DMS 273 (cell line): Measurements from ENCODE around the gene GCSH.

ENCODE experiments used
- DNase-seq: peaks from one replicate; lab custom pipeline; 2025; ENCODE audit not compliant: unreplicated experiment; lab: John Stamatoyannopoulos, UW

GCSH gene

GRCh38 chr16:81105946-81106345 lies 9.8 kb upstream of the GCSH start:
- DNase-seq: no peak

- no peak for DNase-seq
Measured at GRCh38 chr16:81101702-81102101, 5.5 kb upstream of the GCSH start.

GRCh38 chr16:81099958-81100357 lies 3.8 kb upstream of the GCSH start:
- DNase-seq: peak; percentile 25

- DNase-seq: no peak
Measured at GRCh38 chr16:81097230-81097629, 1.0 kb upstream of the GCSH start.

- no peak for DNase-seq
Measured at GRCh38 chr16:81096715-81097208, 567 bp upstream of the GCSH start.

- DNase-seq: no peak
Measured at GRCh38 chr16:81095653-81095952, 592 bp downstream of the GCSH start.

- peak; percentile 14 for DNase-seq
Measured at GRCh38 chr16:81094771-81095251, 1.4 kb downstream of the GCSH start.

- no peak for DNase-seq
Measured at GRCh38 chr16:81088836-81089235, 7.4 kb downstream of the GCSH start.

- DNase-seq: no peak
Measured at GRCh38 chr16:81081014-81081413, 15.2 kb downstream of the GCSH start.

- no peak for DNase-seq
Measured at GRCh38 chr16:81080233-81080632, 16.0 kb downstream of the GCSH start.

- peak; percentile 98 for DNase-seq
Measured at GRCh38 chr16:81077076-81077940, 18.9 kb downstream of the GCSH start, which contains the start of gene C16orf46. C16orf46 (minus strand) TSS chr16:81077238; CDS start chr16:81063955, 13,283 bp downstream.

GRCh38 chr16:81076566-81077075 lies 19.6 kb downstream of the GCSH start:
- peak; percentile 97 for DNase-seq

- no peak for DNase-seq
Measured at GRCh38 chr16:81073560-81074330, 22.4 kb downstream of the GCSH start.

- no peak for DNase-seq
Measured at GRCh38 chr16:81071805-81072204, 24.4 kb downstream of the GCSH start.

- DNase-seq: no peak
Measured at GRCh38 chr16:81070979-81071378, 25.2 kb downstream of the GCSH start.

GRCh38 chr16:81069063-81069462 lies 27.1 kb downstream of the GCSH start:
- DNase-seq: no peak

GRCh38 chr16:81067166-81067565 lies 29.0 kb downstream of the GCSH start:
- DNase-seq: no peak

GRCh38 chr16:81066681-81067080 lies 29.5 kb downstream of the GCSH start:
- DNase-seq: no peak

- DNase-seq: no peak
Measured at GRCh38 chr16:81061871-81062608, 34.2 kb downstream of the GCSH start.

- DNase-seq: no peak
Measured at GRCh38 chr16:81061307-81061640, 34.9 kb downstream of the GCSH start.
